H1 (cell line): ENCODE data around the gene ZNF462. TPM values are rescaled to one million over a fixed set of nuclear protein-coding genes. Genes with fewer than 3 reads are reported as not detected.

Experiments
- ASH2L ChIP-seq: fragments of 200-600, 300-600 bp; sonication (generic); IDR thresholded peaks from one replicate; pipeline ENCODE4 v1.7.1; 2017; ENCODE audit warnings: low read length
- ATF2 ChIP-seq: IDR thresholded peaks from 2 replicates; pipeline ENCODE4 v1.6.1; 2012; ENCODE audit warnings: low read length, inconsistent platforms
- ATF3 ChIP-seq: IDR thresholded peaks from 2 replicates; pipeline ENCODE4 v1.6.1; 2011; ENCODE audit warnings: low read depth, mild to moderate bottlenecking, low read length; ENCODE audit not compliant: insufficient read depth
- CHD1 ChIP-seq: IDR thresholded peaks from 2 replicates; pipeline ENCODE4 v1.6.1; 2012; ENCODE audit warnings: low read depth, low read length, improper control_type of control experiment
- CHD2 ChIP-seq: IDR thresholded peaks from 2 replicates; pipeline ENCODE4 v1.6.1; 2012; ENCODE audit warnings: low read length, improper control_type of control experiment
- CREB1 ChIP-seq: IDR thresholded peaks from 2 replicates; pipeline ENCODE4 v1.6.1; 2012; ENCODE audit warnings: inconsistent platforms
- E2F6 ChIP-seq: IDR thresholded peaks from 2 replicates; pipeline ENCODE4 v1.6.1; 2012; ENCODE audit warnings: inconsistent platforms
- EP300 ChIP-seq, 2 experiments: IDR thresholded peaks; 1 replicate in 1 of 2; 2 replicates in 1 of 2; pipeline ENCODE4 v1.6.1; 2011 to 2012; ENCODE audit warnings: low read depth in 2 of 2, low read length in 2 of 2, mild to moderate bottlenecking in 2 of 2, borderline replicate concordance in 1 of 2, inconsistent platforms in 1 of 2, moderate library complexity in 1 of 2
- PHF8 ChIP-seq: fragments of 200-600 bp; sonication (generic); conservative IDR thresholded peaks from 2 replicates; pipeline ENCODE4 v1.7.1; 2012; ENCODE audit warnings: low read depth, mild to moderate bottlenecking, inconsistent platforms, low read length, moderate library complexity
- POLR2A ChIP-seq, 2 experiments: IDR thresholded peaks; 1 replicate in 1 of 2; 2 replicates in 1 of 2; pipeline ENCODE4 v1.6.1; 2011; ENCODE audit warnings: low read depth in 2 of 2, low read length in 2 of 2, mild to moderate bottlenecking in 2 of 2; ENCODE audit errors: control extremely low read depth in 1 of 2
- POLR2AphosphoS5 ChIP-seq: IDR thresholded peaks from 2 replicates; pipeline ENCODE4 v1.6.1; 2011; ENCODE audit warnings: low read depth, low read length
- TBP ChIP-seq: IDR thresholded peaks from 2 replicates; pipeline ENCODE4 v1.6.1; 2011; ENCODE audit warnings: low read depth, low read length, improper control_type of control experiment
- polyA plus RNA-seq, 7 experiments: library from polyadenylated mRNA; depleted of rRNA in 3 of 7; stranded (reverse) in 5 of 7; unstranded in 2 of 7; fragments of >200 nt in 5 of 7; fragments of 200-250 nt in 2 of 7; gene quantifications; 1 replicate in 5 of 7; 2 replicates in 1 of 7; 4 replicates in 1 of 7; pipeline versions ENCODE4 v1.2.1 to v1.2.3, GENCODE V29; 2011 to 2013; ENCODE audit warnings: missing spikeins in 2 of 7, mixed read lengths in 2 of 7
- total RNA-seq: library from RNA; stranded (reverse); fragmentation: NEBNext Ultra II Directional; extraction: Animal tissue kit (Norgen Biotek cat#: 25700); gene quantifications from 2 replicates; pipeline ENCODE4 v1.2.1, GENCODE V29; 2021

ZNF462 gene
- total and polyA plus RNA-seq, 2 of the 8 experiments (the other 6 are each of a cell fraction or from before 2014, with no cell fraction given) = 30.0 to 163 TPM

- TF ChIP-seq E2F6 = no peak
- TF ChIP-seq ASH2L = no peak
- peak; percentile 56 to 74; a peak in 2 of 3 replicates for TF ChIP-seq POLR2A (IDR thresholded peaks at IDR 0.05; ENCODE audit: control extremely low read depth in 1 of 2, low read depth in 2 of 2, low read length in 2 of 2)
- peak; percentile 66; the same call in 1 of the 2 replicates for TF ChIP-seq TBP
- TF ChIP-seq POLR2AphosphoS5 = peak; percentile 69; the same call in 1 of the 2 replicates
- no peak for TF ChIP-seq ATF3
- TF ChIP-seq CHD1 = no peak
- TF ChIP-seq PHF8 = peak; percentile 58; the same call in 1 of the 2 replicates
- TF ChIP-seq ATF2 = no peak
- no peak for TF ChIP-seq CREB1
- TF ChIP-seq CHD2 = no peak
- TF ChIP-seq EP300 (IDR thresholded peaks at IDR 0.05; ENCODE audit: borderline replicate concordance in 1 of 2, low read depth in 2 of 2, low read length in 2 of 2) = no peak
Observed at GRCh38 chr9:106859957-106860720, 2.8 kb upstream of the ZNF462 start (continued).
